ENCODE results near the gene SPATA12.
A peak's percentile ranks its signal among the peaks of the same experiment; 100 is the strongest.

The SPATA12 gene, protein sequence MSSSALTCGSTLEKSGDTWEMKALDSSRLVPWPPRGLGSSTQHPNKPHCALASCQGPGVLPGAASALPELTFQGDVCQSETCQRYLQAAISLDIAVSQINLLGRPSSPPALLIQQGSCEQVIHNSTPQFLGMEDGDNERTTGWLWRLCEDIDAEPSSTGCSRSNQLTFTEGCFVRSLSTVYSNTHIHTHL

DNA sequence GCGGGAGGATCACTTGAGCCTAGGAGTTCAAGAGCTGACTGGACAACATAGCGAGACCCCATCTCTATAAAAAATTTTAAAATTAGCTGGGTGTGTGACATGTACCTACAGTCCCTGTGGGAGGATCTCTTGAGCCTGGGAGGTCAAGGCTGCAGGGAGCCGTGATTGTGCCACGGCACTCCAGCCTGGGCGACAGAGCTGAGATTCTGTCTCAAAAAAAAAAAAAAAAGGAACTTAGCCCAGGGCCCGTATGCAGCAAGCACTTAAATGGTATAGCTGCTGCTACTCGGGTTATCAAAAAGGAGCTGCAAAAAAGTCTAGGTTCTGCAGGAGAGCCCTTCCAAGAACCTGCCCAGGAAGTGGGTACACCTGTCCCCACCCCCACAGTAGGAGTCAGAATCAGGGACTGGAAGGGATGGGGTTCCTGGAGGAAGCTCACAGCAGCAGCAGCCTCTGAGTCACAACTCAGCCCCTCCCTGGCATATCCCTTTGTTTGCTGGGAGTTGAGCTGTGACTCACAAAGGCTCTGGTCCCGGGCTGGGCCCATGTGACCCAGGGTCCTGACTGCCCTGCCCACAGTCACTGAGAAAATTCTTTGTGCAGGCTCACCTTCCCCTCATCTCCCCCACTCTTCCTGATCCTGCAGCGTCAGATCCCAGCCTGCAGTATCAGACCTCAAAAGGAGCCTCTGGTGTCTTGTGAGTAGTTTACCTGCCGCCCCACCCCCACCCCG lies at the start of gene SPATA12:
Gene SPATA12, plus strand, starts transcription at position 576 of the 733 bp plus-strand sequence. CDS start 13,031 bp downstream, outside the sequence.
- peak; percentile 72 for DNase-seq (ENCODE audit: low read depth)

DNA sequence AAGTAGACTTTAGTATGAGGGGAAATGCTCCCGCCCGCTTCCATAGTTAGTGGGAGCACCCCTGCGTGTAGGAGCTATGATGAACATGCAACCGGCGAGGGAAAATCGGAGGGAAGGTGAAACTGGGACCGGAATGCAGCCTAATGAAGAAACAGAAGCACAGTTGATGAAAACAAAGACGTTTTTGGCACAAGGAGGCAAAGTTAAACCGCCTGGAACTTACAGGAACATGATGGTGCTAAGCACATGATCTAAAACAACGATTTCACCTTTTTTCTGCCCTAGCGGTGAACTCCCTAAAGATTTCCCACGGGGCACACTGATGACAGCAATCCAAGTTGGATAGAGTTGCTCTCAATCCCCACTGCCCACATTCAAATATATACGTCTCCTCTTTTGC lies 49.4 kb upstream of the SPATA12 start:
- no peak for DNase-seq (ENCODE audit: low read depth)

DNA sequence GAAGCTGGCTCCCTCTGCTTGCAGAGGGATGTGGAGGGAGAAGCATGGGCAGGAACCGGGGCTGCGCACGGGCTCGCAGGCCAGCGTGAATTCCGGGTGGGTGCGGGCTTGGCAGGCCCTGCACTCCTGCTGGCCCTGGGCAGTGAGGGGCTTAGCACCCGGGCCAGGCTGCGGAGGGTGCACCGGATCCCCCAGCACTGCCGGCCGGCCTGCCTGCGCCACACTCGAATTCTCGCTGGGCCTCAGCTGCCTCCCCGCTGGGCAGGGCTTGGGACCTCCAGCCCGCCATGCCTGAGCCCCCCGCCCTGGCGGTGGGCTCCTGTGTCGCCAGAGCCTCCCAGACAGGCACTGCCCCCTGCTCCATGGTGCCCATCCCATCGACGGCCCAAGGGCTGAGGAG lies 47.6 kb upstream of the SPATA12 start:
- DNase-seq (ENCODE audit: low read depth) = no peak

DNA sequence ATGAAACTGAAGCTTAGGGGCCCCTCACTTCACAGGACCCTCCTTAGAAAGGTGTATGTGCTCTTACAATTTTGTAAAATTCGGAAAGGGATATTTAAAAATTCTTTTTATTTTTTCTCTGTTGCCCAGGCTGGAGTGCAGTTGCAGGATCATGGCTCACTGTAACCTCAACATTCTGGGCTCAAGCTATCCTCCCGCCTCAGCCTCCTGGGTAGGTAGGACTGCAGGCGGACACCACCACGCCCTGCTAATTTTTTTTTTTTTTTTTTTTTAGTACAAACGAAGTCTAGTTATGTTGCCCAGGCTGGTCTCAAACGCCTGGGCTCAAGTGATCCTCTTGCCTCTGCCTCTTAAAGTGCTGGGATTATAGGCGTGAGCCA lies 45.1 kb upstream of the SPATA12 start:
- DNase-seq (ENCODE audit: low read depth) = no peak

DNA sequence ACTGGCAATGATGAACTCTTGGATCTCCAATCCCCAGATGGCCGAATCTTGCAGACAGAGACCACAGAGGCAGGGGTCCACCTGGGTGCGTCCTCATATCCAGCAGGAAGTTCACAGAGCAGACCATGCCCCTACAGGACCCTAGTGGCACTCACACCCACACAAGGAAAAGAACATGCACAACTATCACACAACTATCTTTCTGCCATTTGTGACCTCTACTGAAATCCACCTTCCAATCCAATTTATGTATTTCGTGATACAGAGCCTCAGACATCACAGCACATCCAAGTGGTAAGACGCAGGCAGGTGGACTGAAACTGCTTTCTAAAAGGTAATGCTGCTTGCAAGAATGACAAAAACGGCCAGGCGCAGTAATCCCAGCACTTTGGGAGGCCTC lies 44.6 kb upstream of the SPATA12 start:
- DNase-seq (ENCODE audit: low read depth) = no peak

DNA sequence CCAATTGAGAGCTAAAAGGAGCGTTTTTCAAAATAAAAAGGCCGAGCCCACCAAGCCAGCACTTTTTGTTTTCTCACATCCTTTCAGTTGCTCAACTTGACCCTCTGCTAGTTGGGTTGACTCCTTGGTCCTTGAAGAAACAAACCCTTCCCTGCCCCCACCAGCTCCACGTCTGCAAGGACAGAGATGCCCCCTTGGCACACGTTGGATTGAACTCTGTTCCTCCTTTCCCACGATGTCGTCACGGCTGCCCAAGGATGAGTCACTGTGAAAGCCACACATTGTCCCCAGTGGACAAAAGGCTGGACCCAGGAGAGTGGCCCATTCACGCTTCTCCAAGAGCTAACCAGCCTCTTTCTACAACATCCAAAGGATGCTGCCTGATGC lies 43.0 kb upstream of the SPATA12 start:
- no peak for DNase-seq (ENCODE audit: low read depth)

DNA sequence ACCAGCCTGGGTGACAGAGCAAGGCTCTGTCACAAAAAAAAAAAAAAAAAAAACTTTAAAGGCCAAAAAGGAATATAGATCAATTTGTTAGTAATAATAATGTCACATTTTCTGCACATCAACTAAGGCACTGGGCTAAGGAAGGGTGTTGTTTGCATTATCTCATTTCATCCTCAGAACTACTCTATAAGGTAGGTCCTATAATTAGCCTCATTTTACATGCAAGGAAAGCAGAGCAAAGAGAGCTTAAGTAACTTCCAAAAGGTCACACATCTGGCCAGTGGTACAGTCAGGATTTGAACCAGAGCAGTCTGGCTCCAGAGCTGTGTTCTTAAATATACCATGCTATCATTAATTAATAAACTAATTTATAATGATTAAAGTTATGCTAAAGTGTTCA lies 42.2 kb upstream of the SPATA12 start:
- DNase-seq (ENCODE audit: low read depth) = no peak

DNA sequence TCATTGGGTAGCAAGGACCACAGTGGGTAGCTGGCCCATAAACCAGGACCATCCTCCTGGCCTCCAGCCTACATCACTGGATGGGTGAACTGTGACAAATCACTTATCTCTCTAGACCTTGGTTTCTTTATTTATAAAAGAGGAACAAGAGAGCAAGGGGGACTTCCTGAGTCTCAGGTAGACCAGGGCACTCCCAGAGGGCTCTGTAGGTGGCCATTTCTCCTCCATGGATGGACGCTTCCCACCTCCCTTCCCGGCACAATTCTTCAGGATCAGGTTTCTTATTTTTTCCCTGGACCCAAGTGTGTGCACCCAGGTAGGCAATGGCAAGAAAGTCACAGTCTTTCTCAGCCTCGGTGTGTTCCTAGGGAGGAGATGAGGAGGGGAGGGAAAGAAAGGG lies 41.4 kb upstream of the SPATA12 start:
- DNase-seq (ENCODE audit: low read depth) = no peak

DNA sequence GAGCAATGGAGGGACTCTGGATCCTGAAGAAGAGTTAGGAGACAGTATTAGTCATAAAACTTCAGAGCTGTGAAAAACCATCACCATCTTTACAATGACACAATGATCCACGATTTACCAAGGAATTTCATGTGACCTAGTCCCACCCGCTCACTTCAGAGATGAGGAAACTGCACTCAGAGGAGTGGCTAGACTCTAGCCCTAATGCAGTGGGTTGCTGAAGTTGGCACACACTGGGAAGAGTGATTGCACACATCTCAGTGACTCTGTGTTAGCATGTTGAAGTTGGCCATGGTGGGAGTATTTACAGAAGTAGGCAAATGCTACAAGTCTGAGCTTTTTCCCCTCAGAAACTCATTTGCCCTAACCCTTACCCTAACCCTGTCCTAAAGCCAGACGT lies 35.2 kb upstream of the SPATA12 start:
- DNase-seq (ENCODE audit: low read depth) = no peak

DNA sequence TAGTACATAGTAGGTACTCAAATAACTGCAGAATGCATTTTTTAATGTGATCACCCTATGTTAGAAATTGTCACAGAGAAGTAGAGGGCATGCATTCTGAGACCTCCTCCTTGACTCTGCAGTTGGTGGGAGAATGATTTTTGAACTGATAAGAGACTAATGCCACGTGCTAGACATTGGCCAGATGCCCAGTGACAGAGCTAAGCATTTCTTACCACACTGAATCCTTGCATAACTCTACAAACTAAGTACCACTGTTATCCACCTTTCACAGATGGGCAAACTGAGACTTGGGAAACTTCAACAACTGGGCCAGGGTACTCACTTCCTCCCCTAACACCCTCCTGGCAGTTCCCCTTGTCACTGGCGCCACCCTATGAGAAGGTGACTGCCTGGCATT lies 33.5 kb upstream of the SPATA12 start:
- DNase-seq (ENCODE audit: low read depth) = no peak

DNA sequence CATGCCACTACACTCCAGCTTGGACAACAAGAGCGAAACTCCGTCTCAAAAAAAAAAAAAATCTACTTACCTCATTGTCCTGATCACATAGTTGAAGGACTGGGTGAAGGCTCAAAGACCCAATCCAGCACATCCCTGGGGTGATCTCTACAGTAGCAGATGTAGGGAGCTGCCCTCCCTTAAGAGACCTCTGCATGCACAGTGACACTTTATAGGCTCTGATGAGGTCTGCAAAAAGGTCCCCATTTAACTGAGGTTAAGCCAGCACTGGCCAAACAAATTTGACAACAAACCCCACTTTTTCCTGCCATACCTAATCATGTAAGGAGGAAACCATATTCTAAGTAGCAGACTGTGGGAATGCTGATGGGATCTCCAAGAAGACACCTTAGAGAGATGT lies 31.1 kb upstream of the SPATA12 start:
- no peak for DNase-seq (ENCODE audit: low read depth)

DNA sequence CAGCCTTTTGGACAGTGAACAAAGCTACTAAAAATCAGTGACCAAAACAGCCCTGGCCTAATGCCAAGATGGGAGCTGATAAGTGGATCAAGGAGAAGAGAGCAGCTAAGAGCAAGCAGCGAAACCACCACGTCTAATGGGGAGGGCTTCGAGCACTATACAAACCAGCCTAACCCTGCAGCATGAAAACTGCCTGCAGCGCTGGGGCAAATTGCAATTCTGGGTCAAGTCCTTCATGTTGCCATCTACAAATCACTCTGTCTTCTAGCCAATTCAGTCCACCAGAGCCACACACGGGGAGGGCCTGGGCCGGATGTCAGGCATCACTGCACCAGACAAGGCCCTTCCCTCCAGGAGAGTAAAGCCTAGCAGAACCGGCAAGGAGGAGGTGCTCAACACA lies 30.5 kb upstream of the SPATA12 start:
- no peak for DNase-seq (ENCODE audit: low read depth)

DNA sequence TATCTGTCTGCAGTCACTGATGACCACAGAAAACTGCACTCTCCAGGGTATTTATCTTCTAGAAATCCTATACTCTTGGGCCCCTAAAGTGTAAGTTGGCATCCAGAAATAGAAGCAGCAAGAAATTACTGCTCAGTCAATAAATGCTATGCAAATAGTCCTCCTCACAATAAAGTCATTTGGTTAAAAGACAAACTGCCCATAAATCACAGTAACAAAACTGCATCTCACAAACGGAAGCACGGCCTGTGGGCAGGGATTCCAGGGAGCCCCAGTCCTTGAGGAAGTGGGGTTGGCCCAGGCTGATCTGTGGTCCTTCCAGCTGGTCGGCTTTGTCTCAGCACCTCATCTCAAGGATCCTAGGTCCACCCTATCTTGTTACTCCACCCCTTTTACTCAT lies 29.7 kb upstream of the SPATA12 start:
- DNase-seq (ENCODE audit: low read depth) = no peak

DNA sequence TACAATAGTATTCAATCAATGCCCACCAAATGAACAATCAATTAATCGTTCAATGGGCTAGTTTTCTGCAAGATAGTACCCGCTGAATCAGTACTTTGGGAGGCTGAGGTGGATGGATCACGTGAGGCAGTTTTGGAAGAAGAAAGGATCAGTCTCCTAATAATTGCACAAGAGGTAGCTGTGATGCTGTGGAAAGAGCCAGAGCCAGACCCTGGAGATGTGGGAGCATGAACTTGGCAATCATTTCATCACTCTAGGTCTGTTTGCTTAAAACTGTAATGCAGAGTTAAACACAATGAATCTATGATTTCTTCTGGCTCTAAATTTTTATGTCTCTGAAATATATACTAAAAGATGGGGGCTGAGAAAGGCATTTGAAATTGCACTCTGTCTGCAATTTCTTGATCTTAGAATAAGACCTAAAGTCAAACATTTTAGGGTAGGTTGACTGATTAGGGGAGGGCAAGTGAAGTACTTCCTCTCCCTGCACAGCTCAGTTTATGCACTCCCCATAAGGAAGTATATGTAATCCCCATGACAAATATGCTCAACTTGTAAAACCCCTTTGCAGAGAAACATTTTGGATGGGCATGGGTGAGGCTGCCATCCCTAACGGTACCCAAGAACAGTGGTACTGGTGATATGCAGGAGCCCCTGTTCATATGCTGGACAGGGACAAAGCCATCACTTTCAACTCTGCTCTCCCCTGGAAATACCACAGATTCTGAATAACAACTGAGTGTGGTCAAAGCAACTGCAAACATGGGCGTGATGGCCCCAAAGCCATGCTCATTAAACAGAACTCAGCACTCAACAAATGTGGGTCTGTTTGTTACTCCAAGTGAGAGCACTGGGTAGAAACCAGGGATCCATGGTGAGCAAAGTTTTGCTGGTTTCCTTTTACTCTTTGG lies 28.6 kb upstream of the SPATA12 start:
- no peak for DNase-seq (ENCODE audit: low read depth)

DNA sequence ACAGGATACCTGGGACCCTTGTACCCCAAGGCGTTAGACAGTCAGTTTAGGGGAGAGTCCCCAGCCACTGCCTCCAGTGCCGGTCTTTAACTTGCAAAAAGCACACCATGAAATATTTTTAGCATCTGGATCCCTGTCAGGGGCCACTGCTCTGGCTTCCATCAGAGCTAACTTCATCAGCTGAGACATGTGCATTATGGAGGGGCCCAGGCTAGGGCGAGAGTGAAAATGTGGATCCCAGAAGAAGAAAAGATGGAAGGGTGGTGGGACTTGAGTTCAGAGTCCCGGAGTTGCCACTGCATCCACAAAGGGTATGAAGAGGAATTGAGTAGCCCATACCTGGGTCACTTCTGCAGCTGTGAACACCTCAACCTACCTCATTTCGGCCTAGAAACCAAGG lies 23.5 kb upstream of the SPATA12 start:
- DNase-seq (ENCODE audit: low read depth) = no peak

DNA sequence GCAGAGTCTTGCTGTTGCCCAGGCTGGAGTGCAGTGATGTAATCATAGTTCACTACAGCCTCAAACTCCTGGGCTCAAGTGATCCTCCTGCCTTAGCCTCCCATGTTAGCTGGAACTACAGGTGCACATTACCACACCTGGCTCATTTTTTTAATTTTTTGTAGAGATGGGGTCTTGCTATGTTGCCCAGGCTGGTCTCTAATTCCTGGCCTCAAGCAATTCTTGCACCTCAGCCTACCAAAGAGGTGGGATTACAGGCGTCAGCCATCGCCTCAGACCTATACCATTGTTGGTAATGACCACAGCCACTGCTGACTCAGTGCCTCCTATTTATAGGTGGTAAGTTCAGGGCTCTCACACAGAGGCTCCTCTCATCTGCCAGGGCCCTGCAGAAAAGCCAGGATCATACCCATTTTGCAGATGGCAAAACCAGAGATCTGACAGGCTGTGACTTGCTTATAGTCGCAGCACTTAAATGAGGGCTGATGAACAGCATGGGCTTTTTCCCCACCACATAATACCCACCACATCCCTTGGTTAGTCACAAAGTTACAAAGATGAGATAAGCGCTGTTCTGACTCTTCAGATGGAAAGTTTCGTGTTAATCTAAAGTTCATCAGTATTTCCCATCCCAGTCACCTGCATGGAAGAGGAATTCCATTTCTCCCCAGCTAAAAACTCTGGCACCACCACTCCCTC lies 21.8 kb upstream of the SPATA12 start:
- no peak for DNase-seq (ENCODE audit: low read depth)

DNA sequence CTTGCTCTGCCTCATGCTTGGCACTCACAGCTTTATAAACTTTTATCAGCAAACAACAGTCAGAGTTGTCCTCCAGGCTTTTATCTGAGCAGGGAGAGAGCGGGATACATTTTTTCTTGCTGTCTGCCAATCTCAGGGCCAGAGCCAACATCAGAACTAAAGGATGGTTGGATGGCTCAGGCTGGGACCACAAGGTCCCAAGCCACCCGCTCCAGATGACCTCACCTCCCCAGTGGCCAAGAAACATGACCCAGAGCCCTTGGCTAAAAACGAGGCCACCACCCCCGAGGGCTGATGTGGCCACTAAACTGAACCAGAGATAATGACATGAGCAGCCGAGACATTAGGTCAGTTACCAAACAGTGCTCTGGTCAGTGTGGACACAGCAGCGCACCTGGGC lies 18.8 kb upstream of the SPATA12 start:
- DNase-seq (ENCODE audit: low read depth) = no peak

DNA sequence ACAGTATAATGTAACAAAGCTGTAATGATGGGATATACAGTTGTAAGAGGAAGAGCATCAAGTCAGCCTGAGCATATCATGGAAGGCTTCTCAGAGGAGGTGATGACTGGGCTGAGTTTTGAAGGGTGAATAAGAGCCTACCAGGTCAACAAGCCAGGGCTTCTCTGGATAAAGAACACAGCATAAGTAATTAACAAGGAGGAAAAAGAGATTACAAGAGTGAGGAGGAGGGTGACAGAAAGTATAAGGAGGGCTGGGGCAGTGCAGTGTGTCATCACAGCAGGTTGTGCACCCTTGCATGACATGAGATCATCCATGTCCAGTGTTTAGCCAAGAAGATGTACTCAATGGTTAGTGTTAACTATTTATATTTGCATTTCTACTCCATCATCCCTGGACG lies 16.9 kb upstream of the SPATA12 start:
- no peak for DNase-seq (ENCODE audit: low read depth)

DNA sequence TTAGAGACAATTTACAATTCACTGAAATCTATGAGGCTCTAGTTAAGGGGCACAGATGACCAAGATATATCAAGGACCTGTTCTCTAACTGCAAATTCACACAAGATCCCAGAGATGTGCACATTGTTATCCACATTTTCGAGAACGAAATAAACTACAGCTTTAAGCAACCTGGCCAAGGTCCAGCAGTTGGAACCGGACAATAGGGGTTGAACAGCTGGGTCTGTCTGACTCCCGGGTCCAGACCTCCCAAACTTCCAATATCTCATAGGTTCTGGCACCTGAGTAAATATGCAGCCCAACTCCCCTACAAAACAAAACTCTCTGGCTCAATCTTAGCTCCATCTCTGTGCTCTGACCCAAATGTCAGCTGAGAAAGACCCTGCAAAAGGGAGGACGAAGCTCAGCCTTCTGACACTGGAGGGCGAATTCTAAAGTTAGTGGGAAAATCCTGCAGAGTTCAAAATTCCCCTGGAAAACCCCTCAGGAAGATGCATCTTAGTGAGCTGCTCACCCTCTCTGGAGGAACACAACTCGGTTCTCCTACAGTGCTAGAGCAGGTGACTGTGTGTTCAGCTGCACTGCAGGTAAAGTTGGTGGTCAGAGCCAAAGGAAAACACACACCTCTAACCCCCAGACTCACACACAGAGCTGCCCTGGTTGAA lies 14.2 kb upstream of the SPATA12 start:
- no peak for DNase-seq (ENCODE audit: low read depth)

DNA sequence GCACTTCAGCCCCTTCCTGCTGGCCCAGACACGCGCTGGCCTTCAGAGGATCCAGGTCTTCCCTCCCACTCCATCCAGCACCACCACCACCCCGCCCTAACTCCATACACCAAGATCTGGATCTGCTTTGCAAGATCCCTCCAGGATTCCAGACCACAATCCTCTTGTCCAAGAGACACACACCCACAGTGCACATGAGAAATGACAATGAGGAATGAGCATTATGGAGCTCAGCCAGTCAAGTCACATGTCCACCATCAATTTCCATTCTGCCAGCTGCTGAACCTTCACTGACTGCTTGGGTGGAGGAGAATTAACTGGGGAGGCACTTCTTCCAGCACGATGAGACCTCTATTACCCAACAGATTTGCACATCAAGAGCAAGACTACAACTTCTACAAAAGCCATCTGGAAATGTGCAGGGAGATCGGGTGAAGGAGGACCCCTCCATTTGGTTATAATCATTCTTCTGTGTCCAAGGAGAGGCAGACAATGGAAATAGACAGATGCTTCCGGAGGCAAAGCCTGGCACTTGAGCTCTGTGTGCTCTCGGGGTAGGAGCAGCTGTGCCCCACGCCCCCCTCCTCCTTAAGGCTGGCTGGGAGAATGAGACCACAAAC lies 12.3 kb upstream of the SPATA12 start:
- no peak for DNase-seq (ENCODE audit: low read depth)

DNA sequence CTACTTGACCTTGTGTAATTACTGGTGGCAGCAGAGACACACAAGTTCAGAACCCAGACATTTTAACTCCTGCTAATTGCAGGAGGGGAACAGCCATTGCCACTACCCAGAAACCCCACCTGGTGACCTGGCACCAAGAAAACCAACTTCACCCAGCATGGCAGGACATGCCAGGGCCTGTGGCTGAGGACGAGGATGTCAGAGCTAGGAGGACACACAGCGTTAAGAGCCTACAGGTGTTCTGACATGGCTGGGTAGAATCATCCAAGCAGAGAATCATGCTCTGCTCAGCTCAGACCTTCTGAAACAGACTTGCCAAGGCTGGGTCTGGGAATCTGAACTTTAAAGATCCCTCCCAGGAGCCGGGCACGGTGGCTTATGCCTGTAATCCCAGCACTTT lies 11.7 kb upstream of the SPATA12 start:
- no peak for DNase-seq (ENCODE audit: low read depth)

DNA sequence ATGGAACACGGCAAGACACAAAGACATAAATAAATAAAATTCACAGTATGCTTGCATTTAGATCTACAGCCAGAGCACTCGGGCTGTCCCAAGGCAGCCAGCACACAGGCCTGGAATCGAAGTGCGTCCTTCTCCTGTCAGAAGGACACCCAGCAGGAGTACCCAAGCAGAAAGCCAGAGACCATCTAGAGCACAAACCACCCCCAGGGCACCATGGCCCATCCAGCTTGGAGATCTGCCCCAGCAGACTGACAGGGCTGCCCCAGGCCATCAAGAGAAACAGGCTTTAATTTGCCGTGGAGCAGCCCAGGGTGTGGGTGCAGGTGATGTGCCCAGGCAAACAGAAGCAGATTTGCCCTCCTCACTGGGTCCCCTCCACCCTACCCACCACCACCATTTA lies 7.8 kb upstream of the SPATA12 start:
- no peak for DNase-seq (ENCODE audit: low read depth)

Measured in non-pigmented ciliary epithelial cell (primary cell).